ENCODE data around the gene SLC25A47.

The SLC25A47 gene

GRCh38 chr14:100370003-100370402 lies 46.9 kb downstream of the SLC25A47 start:
- no peak overlapping the region for H3K4me3 ChIP-seq (ENCODE audit: low read length)
- H3K9ac ChIP-seq (ENCODE audit: low read length), result no peak overlapping the region
- H3K9me3 ChIP-seq (ENCODE audit: control insufficient read depth, low read length), result no peaks in the 10 kb centered on the region
- H3K4me1 ChIP-seq (ENCODE audit: control insufficient read depth, insufficient read depth, low read length), result peaks cover 3% of the 10 kb centered on the region
- H3K27me3 ChIP-seq (ENCODE audit: control insufficient read depth, insufficient read depth, low read length), result no peaks in the 10 kb centered on the region
- peaks cover 5% of the 10 kb centered on the region for H3K36me3 ChIP-seq (ENCODE audit: control insufficient read depth, insufficient read depth, low read length)

GRCh38 chr14:100371773-100372172 lies 48.6 kb downstream of the SLC25A47 start:
- no peak overlapping the region for H3K9ac ChIP-seq (ENCODE audit: low read length)
- H3K36me3 ChIP-seq (ENCODE audit: control insufficient read depth, insufficient read depth, low read length), result peaks cover 5% of the 10 kb centered on the region
- H3K4me1 ChIP-seq (ENCODE audit: control insufficient read depth, insufficient read depth, low read length), result peaks cover 10% of the 10 kb centered on the region
- H3K27me3 ChIP-seq (ENCODE audit: control insufficient read depth, insufficient read depth, low read length), result no peaks in the 10 kb centered on the region
- no peaks in the 10 kb centered on the region for H3K9me3 ChIP-seq (ENCODE audit: control insufficient read depth, low read length)
- no peak overlapping the region for H3K4me3 ChIP-seq (ENCODE audit: low read length)

- H3K4me3 ChIP-seq (ENCODE audit: low read length), result no peak overlapping the region
- peaks cover 18% of the 10 kb centered on the region for H3K4me1 ChIP-seq (ENCODE audit: control insufficient read depth, insufficient read depth, low read length)
- H3K27me3 ChIP-seq (ENCODE audit: control insufficient read depth, insufficient read depth, low read length), result no peaks in the 10 kb centered on the region
Measured at GRCh38 chr14:100372357-100373048, 49.4 kb downstream of the SLC25A47 start.

GRCh38 chr14:100374270-100374669 lies 51.1 kb downstream of the SLC25A47 start:
- no peaks in the 10 kb centered on the region for H3K9me3 ChIP-seq (ENCODE audit: control insufficient read depth, low read length)
- no peaks in the 10 kb centered on the region for H3K36me3 ChIP-seq (ENCODE audit: control insufficient read depth, insufficient read depth, low read length)
- H3K27me3 ChIP-seq (ENCODE audit: control insufficient read depth, insufficient read depth, low read length), result no peaks in the 10 kb centered on the region
- no peak overlapping the region for H3K4me3 ChIP-seq (ENCODE audit: low read length)
- no peak overlapping the region for H3K9ac ChIP-seq (ENCODE audit: low read length)
- H3K4me1 ChIP-seq (ENCODE audit: control insufficient read depth, insufficient read depth, low read length), result peaks cover 21% of the 10 kb centered on the region

More at GRCh38 chr14:100372357-100373048, 49.4 kb downstream of the SLC25A47 start:
- H3K9ac ChIP-seq (ENCODE audit: low read length), result peak overlapping the region; percentile 24
- peaks cover 5% of the 10 kb centered on the region for H3K36me3 ChIP-seq (ENCODE audit: control insufficient read depth, insufficient read depth, low read length)
- H3K9me3 ChIP-seq (ENCODE audit: control insufficient read depth, low read length), result no peaks in the 10 kb centered on the region

- H3K4me3 ChIP-seq (ENCODE audit: low read length), result peak overlapping the region; percentile 72
Measured at GRCh38 chr14:100374876-100375265, 51.7 kb downstream of the SLC25A47 start.

GRCh38 chr14:100375266-100375962 lies 52.3 kb downstream of the SLC25A47 start:
- Histone ChIP-seq H3K36me3 (ENCODE audit: control insufficient read depth, insufficient read depth, low read length) (no peaks in the 10 kb centered on the region), H3K9me3 (ENCODE audit: control insufficient read depth, low read length) (no peaks in the 10 kb centered on the region), H3K4me3 (ENCODE audit: low read length) (peak overlapping the region; percentile 72), H3K27me3 (ENCODE audit: control insufficient read depth, insufficient read depth, low read length) (no peaks in the 10 kb centered on the region), H3K4me1 (ENCODE audit: control insufficient read depth, insufficient read depth, low read length) (peaks cover 21% of the 10 kb centered on the region), H3K9ac (ENCODE audit: low read length) (peak overlapping the region; percentile 89)

More at GRCh38 chr14:100374876-100375265, 51.7 kb downstream of the SLC25A47 start:
- no peaks in the 10 kb centered on the region for H3K9me3 ChIP-seq (ENCODE audit: control insufficient read depth, low read length)
- no peaks in the 10 kb centered on the region for H3K36me3 ChIP-seq (ENCODE audit: control insufficient read depth, insufficient read depth, low read length)
- peaks cover 21% of the 10 kb centered on the region for H3K4me1 ChIP-seq (ENCODE audit: control insufficient read depth, insufficient read depth, low read length)
- peak overlapping the region; percentile 89 for H3K9ac ChIP-seq (ENCODE audit: low read length)
- no peaks in the 10 kb centered on the region for H3K27me3 ChIP-seq (ENCODE audit: control insufficient read depth, insufficient read depth, low read length)

GRCh38 chr14:100375963-100376735 lies 53.0 kb downstream of the SLC25A47 start, which contains the start of gene WDR25:
Gene WDR25 (plus strand): TSS chr14:100376485.
- H3K27me3 ChIP-seq (ENCODE audit: control insufficient read depth, insufficient read depth, low read length), result no peaks in the 10 kb centered on the region
- no peaks in the 10 kb centered on the region for H3K9me3 ChIP-seq (ENCODE audit: control insufficient read depth, low read length)
- H3K9ac ChIP-seq (ENCODE audit: low read length), result peak within 1 kb of the TSS; percentile 89
- H3K36me3 ChIP-seq (ENCODE audit: control insufficient read depth, insufficient read depth, low read length), result no peaks in the 10 kb centered on the region
- H3K4me3 ChIP-seq (ENCODE audit: low read length), result peak within 1 kb of the TSS; percentile 72
- peaks cover 21% of the 10 kb centered on the region for H3K4me1 ChIP-seq (ENCODE audit: control insufficient read depth, insufficient read depth, low read length)

GRCh38 chr14:100376751-100377171 lies 53.6 kb downstream of the SLC25A47 start:
- Histone ChIP-seq H3K36me3 (ENCODE audit: control insufficient read depth, insufficient read depth, low read length) (no peaks in the 10 kb centered on the region), H3K4me3 (ENCODE audit: low read length) (peak overlapping the region; percentile 46), H3K27me3 (ENCODE audit: control insufficient read depth, insufficient read depth, low read length) (no peaks in the 10 kb centered on the region), H3K9ac (ENCODE audit: low read length) (peak overlapping the region; percentile 89), H3K9me3 (ENCODE audit: control insufficient read depth, low read length) (no peaks in the 10 kb centered on the region), H3K4me1 (ENCODE audit: control insufficient read depth, insufficient read depth, low read length) (peaks cover 21% of the 10 kb centered on the region)

All from mucosa of stomach (tissue), 1 donor.